Astrocyte of the spinal cord (primary cell): Measurements from ENCODE around the gene ATP13A2.

Source experiments
- DNase-seq: peaks from one replicate; pipeline ENCODE4 v3.0.0; 2011; ENCODE audit warnings: low read depth, low spot score
- H3K4me3 ChIP-seq: 2 replicates; pipeline ENCODE4 v1.5.1; 2011; ENCODE audit warnings: low read depth, mild to moderate bottlenecking, low read length, moderate library complexity
- in situ Hi-C: cut with HindIII; loops from 2 replicates; pipeline ENCODE4 v1.10.0; 2017; ENCODE audit warnings: low sequenced_read_pairs
- TF ChIP-seq, protein P1 (sequence below): IDR thresholded peaks from 2 replicates; pipeline ENCODE4 v1.5.1; 2012; ENCODE audit warnings: low read depth, mild to moderate bottlenecking, low read length, inconsistent platforms

ATP13A2 gene

DNA sequence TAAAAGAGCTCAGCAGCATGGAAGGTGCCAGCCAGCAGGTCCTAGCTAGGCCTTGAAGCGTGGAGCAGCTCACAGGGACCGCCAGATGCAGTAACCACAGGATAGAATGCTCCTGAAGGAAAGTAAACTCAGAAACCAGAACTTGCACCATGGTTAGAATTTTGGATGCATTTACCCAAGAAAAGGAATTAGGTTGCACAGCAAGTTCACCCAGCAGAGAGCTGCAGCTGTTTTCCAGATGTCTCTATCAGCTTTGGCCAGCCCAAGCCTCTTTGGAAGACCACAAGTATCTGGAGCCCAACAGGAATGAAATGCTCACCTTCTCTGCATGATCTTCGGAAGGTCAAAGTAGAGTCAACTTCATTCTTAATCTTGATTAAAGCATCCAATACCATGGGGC, 21.0 kb upstream of the ATP13A2 start:
- no peak for DNase-seq
- in situ Hi-C loops: no loop called here
- H3K4me3 ChIP-seq: no peak overlapping the region
- TF ChIP-seq, protein P1, sequence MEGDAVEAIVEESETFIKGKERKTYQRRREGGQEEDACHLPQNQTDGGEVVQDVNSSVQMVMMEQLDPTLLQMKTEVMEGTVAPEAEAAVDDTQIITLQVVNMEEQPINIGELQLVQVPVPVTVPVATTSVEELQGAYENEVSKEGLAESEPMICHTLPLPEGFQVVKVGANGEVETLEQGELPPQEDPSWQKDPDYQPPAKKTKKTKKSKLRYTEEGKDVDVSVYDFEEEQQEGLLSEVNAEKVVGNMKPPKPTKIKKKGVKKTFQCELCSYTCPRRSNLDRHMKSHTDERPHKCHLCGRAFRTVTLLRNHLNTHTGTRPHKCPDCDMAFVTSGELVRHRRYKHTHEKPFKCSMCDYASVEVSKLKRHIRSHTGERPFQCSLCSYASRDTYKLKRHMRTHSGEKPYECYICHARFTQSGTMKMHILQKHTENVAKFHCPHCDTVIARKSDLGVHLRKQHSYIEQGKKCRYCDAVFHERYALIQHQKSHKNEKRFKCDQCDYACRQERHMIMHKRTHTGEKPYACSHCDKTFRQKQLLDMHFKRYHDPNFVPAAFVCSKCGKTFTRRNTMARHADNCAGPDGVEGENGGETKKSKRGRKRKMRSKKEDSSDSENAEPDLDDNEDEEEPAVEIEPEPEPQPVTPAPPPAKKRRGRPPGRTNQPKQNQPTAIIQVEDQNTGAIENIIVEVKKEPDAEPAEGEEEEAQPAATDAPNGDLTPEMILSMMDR: no peak

DNA sequence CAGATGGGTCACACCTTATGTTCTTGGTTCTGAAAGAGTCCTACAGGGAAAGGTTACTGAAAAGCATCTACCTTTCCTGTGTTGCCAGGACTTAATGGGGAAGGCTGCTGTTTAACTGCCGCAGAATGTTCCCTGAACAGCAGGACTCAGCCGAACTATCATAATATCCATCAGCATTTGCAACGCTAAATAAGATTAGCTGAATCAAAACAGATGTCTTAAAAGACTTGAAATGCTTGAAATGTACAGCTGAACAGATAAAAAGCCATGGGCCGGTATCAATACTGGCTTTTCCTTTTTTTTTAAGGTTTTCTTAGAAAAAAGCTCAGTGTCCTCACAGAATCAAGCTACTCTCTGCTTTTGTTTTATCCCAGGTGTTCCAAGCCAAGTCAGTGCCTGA, 19.7 kb upstream of the ATP13A2 start:
- no peak for DNase-seq
- TF ChIP-seq, protein P1: no peak
- in situ Hi-C loops: no loop called here

DNA sequence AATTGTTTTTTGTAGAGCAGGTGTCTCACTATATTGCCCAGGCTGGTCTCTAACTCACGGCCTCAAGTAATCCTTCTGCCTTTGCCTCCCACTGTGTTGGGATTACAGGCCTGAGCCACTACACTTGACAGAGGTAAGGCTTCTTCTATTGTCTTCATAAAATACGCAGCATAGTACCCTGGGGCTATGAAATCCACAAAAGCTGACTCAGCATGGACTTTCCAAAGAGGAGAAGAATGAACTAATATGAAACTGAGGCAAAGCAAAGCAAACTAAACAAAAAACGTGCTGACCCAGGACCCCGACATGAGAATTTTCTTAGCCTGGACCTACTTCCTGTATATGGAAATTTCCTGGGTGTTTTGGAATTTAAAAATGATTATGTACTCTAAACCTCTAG, 18.5 kb upstream of the ATP13A2 start:
- no peak overlapping the region for H3K4me3 ChIP-seq
- TF ChIP-seq, protein P1: no peak
- DNase-seq: no peak
- in situ Hi-C loops: no loop called here

More for the DNA sequence above, 19.7 kb upstream of the ATP13A2 start:
- no peak overlapping the region for H3K4me3 ChIP-seq

GRCh38 chr1:17028662-17029188, 17.0 kb upstream of the ATP13A2 start:
- in situ Hi-C loops: no loop called here
- DNase-seq: no peak
- TF ChIP-seq, protein P1: no peak
- no peak overlapping the region for H3K4me3 ChIP-seq

- in situ Hi-C loops: no loop called here
- TF ChIP-seq, protein P1: no peak
- no peak for DNase-seq
- no peak overlapping the region for H3K4me3 ChIP-seq
These were observed 16.2 kb upstream of the ATP13A2 start for GRCh38 chr1:17027900-17028299.

DNA sequence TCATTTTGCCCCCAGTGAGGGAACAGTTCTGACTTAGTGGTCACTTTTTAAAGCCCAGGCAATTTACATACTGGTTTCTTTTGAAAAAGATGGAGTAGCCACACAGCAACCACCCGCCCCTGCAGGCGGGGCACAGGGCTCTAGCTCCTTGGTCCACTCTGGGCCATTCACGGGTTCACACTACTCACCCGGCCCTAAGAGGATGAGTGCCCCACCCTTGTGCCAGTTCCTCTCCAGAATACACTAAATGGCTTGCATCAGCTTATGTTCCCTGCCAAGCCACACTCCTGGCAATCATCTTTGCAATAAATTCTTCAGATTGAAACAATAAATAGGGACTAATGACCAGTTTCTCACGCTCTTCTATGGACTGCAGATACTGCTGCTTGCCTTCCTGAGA, 15.7 kb upstream of the ATP13A2 start:
- in situ Hi-C loops: no loop called here
- H3K4me3 ChIP-seq: no peak overlapping the region
- TF ChIP-seq, protein P1: no peak
- DNase-seq: no peak

GRCh38 chr1:17024721-17025120, 13.0 kb upstream of the ATP13A2 start:
- H3K4me3 ChIP-seq: no peak overlapping the region
- DNase-seq: no peak
- in situ Hi-C loops: no loop called here
- TF ChIP-seq, protein P1: no peak
